GM21447 (cell line): Measurements from ENCODE around the gene B4GALT7.

Experiments used
- ATAC-seq: cut with Tn5 transposase; IDR thresholded peaks from one replicate; pipeline ENCODE4 v1.9.1; 2021; ENCODE audit not compliant: unreplicated experiment

Gene B4GALT7

DNA sequence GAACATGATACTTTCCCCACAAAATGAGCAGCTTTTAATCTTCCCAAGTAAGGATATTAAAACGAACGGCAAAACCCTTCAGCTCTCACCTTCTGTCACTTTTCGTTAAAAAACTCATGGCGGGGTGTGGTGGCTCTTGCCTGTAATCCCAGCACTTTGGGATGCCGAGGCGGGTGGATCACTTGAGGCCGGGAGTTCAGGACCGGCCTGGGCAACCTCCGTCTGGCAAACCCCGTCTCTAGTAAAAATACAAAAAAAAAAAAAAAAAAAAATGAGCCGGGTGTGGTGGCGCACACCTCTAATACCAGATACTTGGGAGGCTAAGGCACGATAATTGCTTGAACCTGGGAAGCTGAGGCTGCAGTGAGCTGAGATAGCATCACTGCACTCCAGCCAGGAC is 7.0 kb upstream of the B4GALT7 start:
- ATAC-seq, result no peak

DNA sequence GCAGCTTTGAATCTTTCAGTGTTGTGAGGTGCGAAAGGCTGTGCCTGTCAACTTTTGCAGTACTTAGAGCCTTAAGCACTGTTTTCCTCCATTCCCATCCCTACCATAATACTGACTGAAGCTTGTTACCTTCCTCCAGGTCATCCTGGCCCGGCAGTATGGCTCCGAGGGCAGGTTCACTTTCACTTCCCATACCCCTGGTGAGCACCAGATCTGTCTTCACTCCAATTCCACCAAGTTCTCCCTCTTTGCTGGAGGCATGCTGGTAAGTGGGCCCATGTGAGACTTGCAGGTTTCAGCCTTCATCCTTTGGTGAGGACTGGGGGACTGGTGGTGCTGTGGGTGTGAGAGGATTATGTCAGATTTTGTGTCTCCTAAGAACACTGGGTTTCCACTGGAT is 6.4 kb upstream of the B4GALT7 start:
- ATAC-seq, result no peak

DNA sequence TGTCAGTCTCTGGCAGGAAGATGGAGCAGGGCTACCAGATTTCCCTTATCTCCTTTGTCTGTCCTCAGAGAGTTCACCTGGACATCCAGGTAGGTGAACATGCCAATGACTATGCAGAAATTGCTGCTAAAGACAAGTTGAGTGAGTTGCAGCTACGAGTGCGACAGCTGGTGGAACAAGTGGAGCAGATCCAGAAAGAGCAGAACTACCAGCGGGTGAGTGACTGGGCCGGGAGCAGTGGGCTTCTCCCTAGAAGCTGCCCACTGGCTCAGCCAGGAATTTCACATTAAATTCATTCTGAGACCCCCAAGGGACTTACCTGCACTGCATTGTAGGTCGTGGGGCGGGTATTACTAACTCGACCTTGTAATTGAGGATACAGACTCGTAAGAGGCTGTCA is 5.9 kb upstream of the B4GALT7 start:
- ATAC-seq, result no peak

DNA sequence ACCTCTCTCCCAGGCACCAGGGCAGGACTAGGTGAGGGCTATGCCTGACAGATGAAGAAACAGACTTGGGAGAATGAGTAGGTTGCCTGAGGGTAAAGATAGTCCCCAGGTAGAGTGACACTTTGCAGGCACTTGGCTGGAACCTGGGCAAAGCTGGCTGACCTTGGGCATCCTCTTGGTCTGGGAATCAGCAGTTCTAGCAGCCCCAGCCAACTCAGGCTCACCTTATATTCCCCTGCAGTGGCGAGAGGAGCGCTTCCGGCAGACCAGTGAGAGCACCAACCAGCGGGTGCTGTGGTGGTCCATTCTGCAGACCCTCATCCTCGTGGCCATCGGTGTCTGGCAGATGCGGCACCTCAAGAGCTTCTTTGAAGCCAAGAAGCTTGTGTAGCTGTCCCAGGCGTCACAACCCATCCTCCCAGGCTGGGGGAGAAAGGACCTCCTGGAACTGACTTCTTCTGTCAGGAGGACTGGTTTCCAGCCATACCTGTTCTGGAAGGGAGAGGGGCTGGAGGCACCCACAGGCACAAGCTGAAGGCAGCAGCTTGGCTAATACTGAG is 4.8 kb upstream of the B4GALT7 start:
- no peak for ATAC-seq

DNA sequence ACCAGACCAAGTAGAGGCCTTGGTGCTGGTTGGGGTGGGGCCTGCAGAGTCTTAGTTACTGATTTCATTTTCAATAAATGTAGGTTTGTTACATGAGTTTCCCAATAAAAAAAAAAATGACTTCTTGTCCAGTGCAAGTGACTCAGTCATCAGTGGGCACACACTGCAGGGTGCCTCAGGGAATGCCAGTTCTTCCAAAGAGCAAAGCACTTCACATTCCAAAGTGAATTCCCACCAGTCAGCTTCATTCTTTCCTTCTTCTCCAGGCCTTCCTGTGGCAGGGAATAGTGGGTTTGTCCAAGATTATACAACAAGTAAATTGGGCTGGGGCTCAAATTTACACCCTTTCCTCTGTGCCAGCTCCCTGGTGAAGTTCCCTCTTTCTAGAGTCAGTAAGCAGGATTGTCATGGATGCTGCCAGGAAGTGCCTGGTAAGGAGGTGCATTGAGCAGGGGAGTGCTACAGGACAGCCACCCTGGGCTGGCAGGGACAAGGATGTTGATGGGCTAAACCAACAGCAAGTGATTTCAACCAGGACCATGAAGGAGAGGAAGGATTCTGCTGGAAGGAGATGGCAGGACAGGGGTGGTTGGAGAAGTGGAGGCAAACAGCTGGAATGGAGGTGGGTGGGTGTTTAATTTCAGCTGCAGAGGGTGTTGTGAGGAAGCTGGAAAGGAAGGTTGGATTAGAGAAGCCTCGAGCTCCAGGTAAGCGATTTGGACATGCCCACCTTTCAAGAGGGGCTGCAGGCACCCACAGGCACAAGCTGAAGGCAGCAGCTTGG is 3.7 kb upstream of the B4GALT7 start:
- ATAC-seq, result no peak

DNA sequence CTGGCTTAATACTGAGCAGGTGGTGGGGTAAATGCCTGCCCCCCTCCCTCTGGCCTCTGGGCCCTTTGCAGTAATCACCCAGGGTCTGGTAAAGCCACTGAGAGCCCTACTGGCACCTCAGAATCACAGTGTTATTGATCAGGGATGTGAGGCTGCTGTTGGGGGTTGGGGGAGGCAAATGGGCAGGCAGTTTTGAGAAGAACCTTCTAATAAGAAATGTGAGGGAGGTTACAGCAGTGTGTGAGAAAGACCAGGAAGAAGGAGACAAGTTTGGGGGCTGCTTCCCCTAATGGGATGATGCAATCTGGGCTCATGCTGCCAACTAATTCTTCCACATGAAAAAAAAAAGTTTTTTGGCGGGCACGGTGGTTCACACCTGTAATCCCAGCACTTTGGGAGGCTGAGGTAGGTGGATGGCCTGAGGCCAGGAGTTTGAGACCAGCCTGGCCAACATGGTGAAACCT is 3.1 kb upstream of the B4GALT7 start:
- no peak for ATAC-seq

DNA sequence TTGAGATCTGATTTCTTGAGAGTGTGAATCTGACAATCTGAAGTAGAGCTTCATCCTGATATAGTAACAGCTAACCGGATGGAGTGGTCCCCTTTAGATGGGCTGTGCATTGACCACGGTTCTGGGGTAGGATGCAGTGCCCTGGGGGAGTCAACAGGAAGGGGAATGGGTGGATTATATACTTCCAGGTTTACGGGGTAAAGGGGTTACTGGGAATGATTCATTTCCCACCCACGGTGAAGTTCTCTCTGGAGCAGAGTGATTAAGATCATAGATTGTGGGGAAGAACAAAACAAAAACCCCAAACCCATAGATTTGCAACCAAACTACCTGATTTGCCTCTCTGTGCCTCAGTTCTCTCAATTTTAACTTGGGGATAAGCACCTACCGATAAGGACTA is 1.5 kb upstream of the B4GALT7 start:
- ATAC-seq, result no peak

DNA sequence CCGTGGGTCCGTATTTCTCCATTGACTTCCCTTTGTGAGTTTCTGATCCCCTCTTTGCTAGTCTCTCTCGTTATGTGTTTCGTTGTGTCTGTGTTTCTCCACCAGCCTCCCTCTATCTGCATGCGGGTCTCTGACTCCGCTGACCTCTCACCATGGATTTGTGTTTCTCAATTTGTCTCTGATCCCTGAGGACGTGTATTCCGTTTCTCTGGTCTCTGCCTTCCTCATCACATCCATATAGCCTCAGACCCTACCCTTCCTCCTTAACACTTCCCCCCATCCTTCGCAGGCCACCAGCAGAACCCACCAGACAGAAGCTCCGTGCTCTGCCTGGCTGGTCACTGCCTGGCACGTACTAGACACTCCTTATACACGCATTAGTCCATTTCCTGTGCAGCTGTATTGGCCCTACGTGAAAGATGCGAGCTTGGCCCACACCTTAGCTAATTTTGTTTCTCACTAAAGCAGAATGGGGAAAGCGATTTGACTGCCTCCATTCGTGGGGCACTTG is 631 bp downstream of the B4GALT7 start:
- no peak for ATAC-seq

DNA sequence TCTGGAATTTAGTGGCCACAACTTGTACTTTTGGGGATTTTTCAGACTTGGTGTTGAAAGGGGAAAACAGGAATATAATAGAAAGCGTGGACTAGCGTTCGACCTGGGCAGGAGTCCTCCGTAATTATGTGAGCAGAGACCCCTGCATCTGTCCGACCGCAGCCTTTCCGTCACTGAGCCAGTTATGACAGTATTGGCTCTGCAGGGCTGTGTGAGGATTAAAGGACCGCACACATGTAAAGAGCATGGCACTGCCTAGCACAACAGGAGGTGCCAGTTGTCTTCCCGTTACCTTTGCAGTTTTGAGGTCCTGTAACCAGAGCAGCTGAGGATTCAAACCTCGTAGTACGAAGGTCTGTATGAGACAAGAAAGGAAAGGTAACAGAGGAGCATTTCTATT is 1.2 kb downstream of the B4GALT7 start:
- ATAC-seq, result no peak

DNA sequence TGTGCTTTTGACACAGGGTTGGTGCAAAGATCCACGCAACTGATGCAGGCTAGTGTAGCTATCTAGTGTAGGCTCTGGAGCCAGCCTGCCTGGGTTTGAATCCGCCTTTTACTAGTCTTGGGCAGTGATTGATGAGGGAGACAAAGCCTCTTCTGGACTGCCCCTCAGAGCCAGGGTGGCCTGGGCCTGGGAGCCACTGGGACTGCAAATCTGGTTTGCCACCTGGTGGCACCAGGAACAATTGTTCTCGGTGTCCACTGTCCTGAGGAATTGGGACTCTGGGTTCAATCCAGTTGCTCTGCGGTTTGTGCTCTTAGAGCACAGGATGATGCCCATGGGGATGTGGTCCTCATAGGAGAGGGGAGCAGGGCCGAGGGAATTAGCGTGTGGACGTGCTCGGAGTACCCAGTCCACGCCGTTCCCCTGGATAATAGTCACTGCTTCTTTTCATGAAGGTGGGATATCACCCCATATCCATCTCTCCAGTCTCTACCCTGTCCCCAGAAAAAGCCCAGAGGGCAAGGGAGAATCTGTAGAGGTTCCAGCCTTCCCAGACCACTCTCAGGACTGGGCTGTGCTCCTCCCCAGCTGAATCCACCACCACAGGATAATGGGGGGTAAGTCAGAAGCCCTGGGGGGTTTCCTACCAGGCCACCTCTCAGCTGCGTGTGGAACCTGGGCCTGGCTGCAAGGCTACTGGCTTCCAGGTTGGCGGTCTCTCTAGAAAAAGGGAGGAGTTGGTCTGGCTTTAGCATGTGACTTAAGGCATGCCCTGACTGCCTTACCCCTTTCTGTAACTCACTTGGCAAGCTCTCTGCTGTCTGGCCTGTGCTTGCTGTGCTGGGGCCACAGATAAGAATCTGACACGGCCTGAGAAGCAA is 1.9 kb downstream of the B4GALT7 start:
- no peak for ATAC-seq

DNA sequence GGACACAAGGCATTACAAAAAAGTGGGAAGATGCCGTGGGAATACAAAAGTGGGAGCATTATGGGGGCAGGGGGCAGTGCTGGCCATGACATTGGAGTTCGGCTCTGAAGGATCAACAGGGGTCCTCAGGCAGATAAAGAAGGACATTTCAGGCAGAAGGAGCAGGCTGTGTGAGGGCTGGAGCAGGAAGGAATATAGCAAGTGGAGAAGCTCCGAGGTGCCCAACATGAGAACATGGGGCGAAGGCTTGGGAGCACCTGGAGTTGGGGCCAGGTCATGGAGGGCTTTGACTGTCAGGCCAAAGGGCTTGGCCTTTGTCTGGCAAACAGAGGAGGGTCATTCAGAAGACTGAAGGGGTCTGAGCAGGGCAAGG is 2.5 kb downstream of the B4GALT7 start:
- ATAC-seq, result no peak

DNA sequence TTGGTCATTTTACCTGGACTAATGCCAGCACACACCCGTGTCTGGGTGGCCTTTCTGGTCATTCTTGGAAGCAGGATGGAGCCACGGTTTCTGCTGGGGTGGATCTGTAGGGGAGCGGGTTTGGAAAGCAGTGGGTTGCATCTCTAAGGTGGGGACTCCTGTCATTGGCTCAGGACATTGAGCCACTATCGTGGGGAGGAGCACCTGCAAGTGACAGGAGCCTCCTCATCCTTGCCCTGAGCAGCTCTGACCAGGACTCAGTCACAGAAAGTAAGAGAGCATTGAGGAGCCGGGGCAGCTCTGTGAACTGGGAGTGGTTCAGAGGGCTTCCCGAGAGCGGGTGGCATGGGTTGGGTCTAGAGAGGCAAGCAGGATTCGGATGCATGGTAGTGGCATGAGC is 3.7 kb downstream of the B4GALT7 start:
- ATAC-seq, result no peak

DNA sequence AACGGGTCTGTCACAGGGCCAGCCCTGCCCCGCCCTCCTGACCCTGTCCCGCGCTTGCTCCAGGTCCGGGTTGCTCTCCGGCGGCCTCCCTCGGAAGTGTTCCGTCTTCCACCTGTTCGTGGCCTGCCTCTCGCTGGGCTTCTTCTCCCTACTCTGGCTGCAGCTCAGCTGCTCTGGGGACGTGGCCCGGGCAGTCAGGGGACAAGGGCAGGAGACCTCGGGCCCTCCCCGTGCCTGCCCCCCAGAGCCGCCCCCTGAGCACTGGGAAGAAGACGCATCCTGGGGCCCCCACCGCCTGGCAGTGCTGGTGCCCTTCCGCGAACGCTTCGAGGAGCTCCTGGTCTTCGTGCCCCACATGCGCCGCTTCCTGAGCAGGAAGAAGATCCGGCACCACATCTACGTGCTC is 4.2 kb downstream of the B4GALT7 start:
- ATAC-seq, result no peak

DNA sequence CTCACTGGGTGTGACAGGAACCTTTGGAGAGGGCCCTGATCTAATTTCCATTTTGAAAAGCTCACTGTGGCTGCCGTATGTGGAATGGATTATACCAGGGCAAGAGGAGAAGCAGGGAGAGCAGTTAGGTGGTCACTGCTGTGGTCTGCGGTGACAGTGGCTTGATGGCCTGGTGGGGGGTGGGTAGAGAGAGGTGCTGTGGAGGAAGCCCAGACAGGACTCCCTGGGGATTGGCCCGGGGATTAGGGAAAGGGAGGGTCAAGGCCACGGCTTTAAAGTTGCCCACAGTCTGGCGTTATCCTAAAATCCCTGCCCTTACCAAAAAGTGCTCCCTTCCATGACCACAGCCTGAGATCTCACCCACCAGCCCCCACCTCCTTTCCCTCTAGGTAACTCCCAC is 4.7 kb downstream of the B4GALT7 start:
- no peak for ATAC-seq

DNA sequence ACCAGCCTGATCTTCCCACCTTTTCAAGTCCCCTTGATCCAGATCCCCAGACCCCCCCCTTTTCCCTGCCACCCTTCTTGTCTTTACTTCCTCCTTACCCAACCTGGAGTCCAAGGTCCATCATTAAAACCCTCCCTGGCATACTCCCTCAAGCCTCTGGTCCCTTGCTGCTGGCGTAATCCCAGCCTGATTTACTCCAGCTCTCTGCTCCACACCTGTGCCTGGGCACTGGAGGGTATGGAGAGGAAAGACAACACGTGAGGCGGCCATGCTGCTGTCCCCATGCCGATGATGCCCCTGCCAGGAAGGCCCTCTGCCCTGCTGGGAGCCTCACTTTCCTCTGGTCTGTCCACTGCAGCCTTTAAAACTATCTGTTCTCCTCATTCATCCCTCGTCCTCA is 5.1 kb downstream of the B4GALT7 start:
- ATAC-seq, result no peak

DNA sequence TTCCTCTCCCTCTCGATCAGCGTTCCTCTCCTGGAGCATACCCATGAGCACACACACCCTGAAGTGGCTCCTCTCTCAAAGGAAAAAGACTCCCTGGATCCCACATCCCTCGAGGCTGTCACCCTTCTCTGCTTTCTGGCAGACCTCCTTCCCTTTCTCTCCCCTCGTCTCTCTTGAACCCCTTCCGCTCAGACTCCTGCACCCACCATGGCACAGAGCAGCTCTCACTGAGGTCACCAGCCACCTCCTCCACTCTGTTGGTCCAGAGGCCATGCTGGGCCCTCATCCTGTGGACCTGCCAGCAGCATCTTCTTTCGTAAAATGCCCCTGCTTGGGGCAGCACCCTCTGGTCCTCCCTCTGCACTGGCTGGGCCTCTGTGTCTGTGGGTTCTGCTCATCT is 5.7 kb downstream of the B4GALT7 start:
- ATAC-seq, result no peak

DNA sequence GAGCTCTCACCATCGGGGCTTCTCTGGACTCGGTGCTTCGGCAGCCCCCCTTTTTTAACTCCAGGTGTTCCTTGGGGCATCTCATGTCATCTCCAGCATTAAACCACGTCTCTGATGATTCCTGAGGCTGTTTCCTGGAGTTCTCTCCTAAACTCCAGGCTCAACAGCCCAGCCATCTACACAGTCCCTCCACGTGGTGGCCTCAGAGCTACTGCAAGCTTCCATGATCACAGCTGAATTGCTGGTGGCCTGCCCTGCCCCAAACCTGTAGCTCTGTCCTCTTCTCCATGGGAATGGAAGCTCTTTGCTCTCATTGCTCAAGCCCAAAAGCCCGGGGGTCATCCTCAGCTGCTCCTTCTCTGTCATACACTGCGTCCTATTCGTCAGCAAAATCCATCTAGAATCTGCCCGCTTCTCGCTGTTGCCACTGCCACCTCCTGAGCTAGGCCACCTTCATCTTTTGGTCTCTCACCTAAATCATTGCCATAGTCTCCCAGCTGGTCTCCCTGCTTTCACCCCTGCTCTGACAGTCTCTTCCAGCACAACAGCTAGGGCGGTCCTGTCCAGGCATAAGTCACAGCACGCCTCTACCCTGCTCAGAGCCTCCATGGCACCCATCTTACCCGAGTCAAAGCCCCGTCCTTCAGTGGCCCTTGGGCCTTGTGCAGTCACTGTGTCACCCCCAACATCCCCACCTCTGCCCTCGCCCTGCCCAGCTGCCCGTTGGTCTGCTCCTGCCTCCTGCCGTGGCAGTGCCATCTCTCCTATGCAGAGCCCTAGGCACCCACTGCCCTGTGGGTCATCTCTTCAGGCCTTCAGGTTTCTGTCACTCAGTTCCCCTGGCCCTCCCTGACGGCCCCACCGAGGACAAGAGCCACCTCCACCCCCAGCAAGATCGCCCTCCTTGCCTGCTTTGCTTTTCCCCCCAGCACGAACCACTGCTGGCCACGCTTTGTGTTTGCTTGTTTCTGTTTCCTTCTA is 6.4 kb downstream of the B4GALT7 start:
- no peak for ATAC-seq

DNA sequence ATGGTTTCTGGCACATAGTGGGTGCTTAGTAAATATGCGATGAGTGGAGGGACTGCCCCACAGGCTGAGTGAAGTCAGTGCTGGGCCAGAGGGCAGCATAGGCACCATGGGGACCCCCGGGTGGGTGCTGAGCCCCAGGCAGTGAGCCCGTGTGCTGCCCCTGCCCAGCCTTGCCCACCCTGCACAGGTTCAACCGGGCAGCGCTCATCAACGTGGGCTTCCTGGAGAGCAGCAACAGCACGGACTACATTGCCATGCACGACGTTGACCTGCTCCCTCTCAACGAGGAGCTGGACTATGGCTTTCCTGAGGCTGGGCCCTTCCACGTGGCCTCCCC is 7.2 kb downstream of the B4GALT7 start:
- no peak for ATAC-seq

DNA sequence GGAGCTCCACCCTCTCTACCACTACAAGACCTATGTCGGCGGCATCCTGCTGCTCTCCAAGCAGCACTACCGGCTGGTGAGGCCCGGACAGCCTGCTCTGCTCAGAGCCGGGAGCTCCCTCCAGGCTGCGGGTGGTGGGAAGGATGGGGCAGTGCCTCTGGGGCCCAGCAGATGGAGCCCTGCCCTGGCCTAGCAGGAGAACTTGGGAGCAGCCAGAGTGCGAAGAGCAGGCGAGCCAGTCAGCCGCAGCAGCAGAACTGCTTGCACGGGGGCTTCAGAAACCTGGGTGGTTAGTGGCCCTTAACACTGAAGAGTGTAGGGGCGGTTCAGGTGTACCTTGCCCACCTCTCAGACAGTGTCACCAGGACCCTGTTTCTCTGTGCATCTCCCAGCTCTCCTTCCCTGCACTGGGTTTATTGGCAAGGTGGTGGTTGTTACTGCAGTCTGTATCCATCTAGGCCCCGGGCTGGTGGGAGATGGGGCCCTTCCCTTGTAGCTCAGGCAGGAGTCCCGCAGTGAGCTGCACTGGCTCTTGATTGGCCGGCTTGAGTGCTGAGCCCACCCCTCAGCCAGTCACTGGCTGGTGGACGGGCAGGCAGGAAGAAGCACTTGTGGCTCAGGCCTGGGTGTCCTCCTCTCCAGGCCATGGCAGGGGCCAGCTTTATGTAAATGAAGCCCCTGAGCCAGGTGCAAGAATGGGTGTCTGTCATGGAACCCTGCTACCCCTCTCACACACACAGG is 7.7 kb downstream of the B4GALT7 start:
- ATAC-seq, result peak; percentile 63
